Stimulated activated CD4-positive, alpha-beta T cell treated with anti-CD3 and anti-CD28 coated beads, Interleukin-4, amount 100 ng/mL, for 48 hours (primary cell): ENCODE data around the gene METTL25B.
A peak's percentile ranks its signal among the peaks of the same experiment; 100 is the strongest.

ENCODE experiments used
- DNase-seq, 2 donors: peaks; one replicate each; pipeline ENCODE4 v3.0.0-alpha.2; 2020; ENCODE audit warnings: low read depth in 2 of 2

METTL25B gene

GRCh38 chr1:156700736-156701531 is 27.3 kb upstream of the METTL25B start:
- no peak for DNase-seq

- DNase-seq = no peak
Observed at GRCh38 chr1:156703336-156703735, 24.9 kb upstream of the METTL25B start.

GRCh38 chr1:156703741-156704140 is 24.5 kb upstream of the METTL25B start:
- DNase-seq = no peak

DNA sequence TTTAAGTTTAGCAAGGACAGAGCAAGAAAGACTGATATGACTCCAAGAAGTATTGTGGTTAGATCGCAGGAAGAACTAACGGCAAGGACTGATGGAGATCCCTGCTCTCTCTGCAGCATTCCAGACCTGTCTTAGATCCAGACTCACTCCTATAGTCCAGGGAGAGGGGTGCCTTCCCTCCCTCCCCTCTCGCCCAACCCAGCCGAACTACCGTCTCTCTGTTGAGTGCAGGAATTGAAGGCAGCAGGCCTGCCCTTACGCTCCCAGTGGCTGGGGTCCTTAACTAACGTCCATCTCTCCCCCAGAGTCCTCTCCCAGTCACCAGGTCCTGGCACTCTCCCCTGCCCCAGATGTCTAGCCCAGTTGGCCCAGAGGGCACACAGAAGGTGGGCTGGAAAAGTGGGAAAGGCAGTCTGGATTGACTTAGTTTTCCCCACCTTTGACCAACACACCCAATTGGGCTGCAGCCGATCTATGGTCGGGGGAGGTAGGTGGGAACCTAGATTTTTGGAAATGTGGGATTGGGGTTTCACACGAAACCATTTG is 24.0 kb upstream of the METTL25B start:
- no peak for DNase-seq

GRCh38 chr1:156704930-156705320 is 23.3 kb upstream of the METTL25B start:
- peak in 1 of 2 donors; percentile 38 for DNase-seq

DNA sequence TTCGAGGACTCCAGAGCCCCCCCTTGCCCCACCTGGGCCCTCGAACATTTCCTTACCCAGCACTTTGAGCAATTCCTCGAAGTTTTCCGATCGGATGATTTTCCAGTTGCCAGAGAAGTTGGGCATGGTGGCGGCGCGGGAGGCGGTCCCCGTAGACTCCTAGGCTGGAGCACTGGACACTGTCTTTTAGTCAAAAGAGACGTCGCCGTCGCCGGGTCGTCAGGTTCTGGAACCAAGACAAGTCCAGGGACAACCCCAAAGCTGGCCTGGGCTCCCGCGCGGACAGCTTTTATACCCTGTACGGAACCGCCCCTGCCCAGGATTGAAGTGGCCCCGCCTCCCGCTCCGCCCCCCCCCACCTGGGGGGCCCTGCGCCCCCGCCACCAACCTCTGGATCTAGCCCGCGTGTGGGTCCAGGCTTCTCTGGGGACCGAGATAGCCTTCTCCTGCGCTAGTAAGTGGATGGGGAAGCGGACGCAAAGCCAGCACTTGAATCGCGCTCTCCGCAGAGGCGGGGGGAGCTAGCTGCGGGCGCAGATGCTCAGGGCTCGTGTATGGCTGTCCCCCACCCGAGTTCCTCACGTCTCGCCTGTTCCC is 22.9 kb upstream of the METTL25B start, which contains the start of gene CRABP2:
Gene CRABP2, minus strand, starts transcription at position 263 of the 597 bp plus-strand sequence. Its CDS starts 137 bp downstream, at position 126.
- no peak for DNase-seq

- peak; percentile 70 to 80 for DNase-seq
Observed at GRCh38 chr1:156705918-156706656, 22.2 kb upstream of the METTL25B start.

- no peak for DNase-seq
Observed at GRCh38 chr1:156706657-156707416, 21.4 kb upstream of the METTL25B start.

GRCh38 chr1:156707417-156708217 is 20.7 kb upstream of the METTL25B start:
- no peak for DNase-seq

DNA sequence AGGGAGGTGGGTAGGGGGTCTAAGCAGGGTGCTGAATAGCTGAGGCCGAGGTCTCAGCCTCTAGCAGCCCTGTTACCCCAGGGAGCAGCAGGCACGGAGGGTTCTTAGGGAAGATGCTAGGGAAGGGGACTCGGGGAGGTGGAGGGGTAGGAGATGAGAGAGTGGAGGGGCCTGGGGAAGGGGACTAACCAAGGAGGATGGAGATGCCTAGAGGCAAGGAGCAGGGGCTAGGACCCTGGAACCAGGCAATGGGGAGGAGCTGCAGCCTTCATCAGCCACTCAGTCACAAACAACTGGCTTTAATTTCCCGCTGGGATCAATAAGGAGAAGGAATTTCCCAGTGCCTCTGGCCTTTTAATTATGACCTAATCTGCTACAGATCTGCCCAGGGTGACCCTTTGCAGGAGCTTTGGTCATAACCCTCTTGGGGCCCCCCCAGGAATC is 20.0 kb upstream of the METTL25B start:
- no peak for DNase-seq

DNA sequence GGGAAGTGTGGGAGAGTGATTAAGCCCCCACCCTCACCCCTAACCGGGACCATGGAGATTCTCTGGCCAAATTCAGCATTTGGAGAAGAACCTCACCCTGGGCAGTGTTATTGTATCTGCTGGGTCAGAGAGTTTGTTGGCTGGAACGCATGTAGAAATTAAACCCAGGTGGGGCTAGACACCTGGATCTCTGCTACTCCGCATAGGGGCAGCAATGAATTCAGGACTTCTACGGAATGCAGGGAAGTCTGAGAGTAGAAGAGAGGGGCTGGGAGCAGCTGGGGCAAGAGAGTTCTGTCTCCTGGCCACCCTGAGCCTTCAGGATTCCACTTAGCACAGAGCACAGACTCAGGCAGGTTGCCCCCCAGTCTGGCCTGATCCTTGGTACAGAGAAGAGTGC is 19.2 kb upstream of the METTL25B start:
- no peak for DNase-seq

GRCh38 chr1:156709757-156710489 is 18.3 kb upstream of the METTL25B start:
- no peak for DNase-seq

- no peak for DNase-seq
Observed at GRCh38 chr1:156711011-156711817, 17.1 kb upstream of the METTL25B start.

DNA sequence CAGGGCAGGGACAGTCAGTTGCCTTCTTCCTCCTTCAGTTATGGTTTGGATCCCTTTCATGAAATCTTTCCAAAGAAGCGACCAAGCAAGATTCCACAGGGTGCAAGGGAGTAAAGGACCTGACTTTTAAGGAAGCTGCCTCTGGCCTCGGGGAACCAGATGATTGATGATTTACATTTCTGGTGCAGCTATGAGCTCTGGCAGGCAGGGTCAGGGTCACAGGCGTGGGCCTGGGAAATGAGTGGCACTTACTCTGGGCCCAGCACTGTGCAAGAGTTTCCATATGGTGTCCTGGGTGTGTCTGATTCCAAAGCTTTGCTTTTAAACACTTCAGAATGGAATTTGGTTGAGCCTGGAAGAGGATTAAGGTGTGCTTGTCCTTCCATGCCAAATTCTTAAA is 15.6 kb upstream of the METTL25B start:
- no peak for DNase-seq

DNA sequence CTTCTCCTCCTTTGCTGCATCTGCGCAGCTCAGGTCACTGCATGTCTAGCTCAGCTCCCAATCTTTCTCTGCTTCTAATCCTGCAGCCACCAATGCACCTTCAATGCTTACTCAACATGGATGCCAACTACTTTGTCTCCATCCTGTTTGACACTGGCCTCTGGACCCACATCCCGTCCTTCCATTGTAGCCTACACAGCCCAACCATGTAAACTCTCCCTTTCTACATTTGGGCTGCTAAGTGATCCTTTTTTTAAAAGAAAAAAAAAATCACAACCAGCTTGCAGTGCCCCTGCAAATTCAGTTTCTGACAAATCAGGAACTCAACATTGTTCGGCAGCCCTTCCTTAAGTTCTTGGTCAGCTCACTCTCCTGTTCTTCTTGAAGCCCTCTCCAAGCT is 13.4 kb upstream of the METTL25B start:
- no peak for DNase-seq

GRCh38 chr1:156717351-156717750 is 10.9 kb upstream of the METTL25B start:
- DNase-seq = no peak

DNA sequence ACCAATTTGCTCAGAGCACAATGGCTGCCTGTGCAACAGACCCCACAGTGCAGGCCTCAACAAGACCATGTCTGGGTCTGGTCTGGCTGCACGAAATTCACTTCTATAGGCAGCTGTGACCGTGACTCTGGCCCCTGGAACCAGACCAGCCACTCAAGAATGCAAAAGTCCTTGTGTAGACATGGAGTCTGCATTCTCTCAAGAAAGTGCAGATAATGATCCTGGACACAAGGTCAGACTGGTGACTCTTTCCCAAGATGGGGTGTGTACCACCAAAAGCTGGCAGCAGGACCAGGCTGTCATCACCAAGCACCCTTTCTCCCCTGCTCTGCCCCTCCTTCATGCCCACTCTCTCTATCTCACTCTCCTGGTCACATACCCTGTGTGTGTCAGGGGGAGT is 7.1 kb upstream of the METTL25B start:
- DNase-seq = no peak

- DNase-seq = no peak
Observed at GRCh38 chr1:156721535-156721934, 6.7 kb upstream of the METTL25B start.

GRCh38 chr1:156725683-156726280 is 2.5 kb upstream of the METTL25B start:
- peak; percentile 74 to 77 for DNase-seq
